HG03060 (cell line): ENCODE measurements around the gene AKAIN1.
A peak's percentile ranks its signal among the peaks of the same experiment; 100 is the strongest.

Source experiments
- ATAC-seq: cut with Tn5 transposase; IDR thresholded peaks from one replicate; pipeline ENCODE4 v1.9.1; 2021; ENCODE audit warnings: low read depth, moderate number of reproducible peaks; ENCODE audit not compliant: unreplicated experiment

AKAIN1 gene

DNA sequence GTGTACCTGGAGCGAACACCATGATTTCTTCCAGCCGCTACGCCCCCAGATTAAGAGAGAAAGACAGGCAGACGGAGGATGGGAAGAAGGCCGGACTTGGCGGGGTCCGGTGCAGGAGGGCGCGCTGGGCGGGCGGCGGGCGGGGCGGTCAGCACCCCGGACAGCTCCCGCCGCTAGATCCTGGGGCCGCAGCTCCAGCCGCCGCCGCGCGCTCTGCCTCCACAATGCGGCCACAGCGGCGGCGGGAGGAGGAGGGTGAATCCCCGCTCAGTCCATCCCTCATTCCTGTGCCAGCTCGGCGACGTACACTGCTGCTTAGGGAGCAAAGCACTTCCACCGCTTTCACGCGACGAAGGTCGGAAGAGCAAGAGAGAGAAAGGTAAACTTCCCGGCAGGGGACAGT lies at the start of gene AKAIN1:
Gene AKAIN1 (minus strand): TSS at position 226 of the 403 bp plus-strand sequence. CDS start 204 bp downstream, at position 22.
- ATAC-seq: no peak

- ATAC-seq: no peak
Observed at GRCh38 chr18:5244941-5245340, 47.9 kb upstream of the AKAIN1 start.

GRCh38 chr18:5239447-5239846 lies 42.4 kb upstream of the AKAIN1 start:
- ATAC-seq: no peak

- peak; percentile 12 for ATAC-seq
Observed at GRCh38 chr18:5238371-5238976, 41.4 kb upstream of the AKAIN1 start.

DNA sequence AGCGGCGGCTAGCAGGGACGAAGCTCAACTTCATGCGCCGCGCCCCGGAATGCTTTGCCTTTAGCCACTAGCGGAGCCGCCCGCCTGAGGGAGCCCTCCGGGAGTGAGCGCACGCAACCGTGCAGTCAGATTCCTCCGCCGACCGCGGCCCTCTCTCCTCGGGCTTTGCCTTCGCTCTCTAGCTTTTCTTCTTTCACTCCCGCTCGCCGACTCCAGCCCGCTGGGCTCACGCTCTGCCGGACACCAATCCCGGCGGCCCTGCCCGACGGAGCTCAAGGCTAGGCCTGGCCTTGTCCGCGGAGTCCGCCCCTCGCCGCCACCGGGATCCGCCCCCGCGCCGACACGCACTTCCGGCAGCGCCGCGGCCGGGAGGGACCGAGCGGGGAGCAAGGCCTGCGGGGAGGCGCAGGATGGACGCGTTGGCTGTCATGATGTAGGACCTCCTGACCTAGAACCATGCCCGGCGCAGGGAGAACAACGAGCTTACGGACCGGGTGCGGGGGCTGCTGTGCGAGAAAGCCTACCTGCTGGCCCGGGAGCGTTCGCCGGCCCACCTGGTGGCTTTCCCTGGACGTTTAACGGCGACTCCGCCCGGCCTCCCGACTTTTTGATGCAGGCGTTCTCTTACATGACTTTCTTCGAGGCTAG lies 40.8 kb upstream of the AKAIN1 start:
- ATAC-seq: peak; percentile 86

- peak; percentile 22 for ATAC-seq
Observed at GRCh38 chr18:5237083-5237722, 40.1 kb upstream of the AKAIN1 start.

- ATAC-seq: no peak
Observed at GRCh38 chr18:5214583-5215351, 17.7 kb upstream of the AKAIN1 start.

DNA sequence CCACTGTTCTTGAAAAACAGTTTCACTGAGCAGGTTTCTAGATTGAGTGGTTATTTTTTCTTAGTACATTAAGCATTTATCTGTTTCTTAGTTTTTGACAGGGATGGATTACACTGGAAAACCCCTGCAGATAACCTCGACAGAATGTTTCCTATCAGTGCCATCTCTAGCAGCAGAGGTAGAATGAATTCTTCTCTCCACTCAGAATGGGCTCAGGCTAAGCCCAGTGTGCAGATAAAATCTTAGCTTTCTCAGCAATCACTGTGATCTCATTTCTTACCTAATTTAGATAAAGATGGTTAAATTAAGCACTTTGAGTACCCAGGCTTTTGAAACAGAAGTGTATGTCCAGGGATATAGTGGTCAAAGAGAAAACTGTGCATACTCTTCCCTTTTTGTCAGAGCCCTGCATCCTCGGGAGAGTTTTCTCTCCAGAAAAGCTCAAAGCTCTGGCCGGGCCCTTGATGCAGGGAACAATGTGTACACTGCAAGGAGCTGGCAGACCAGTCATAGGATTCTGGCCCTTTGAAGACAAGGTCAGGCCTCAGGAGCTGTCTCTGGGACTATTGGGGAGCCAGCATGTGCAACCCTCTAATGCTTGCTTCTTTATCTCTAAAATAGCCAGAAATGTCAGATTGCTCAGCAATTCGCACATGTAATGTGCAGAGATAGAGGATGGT lies 10.6 kb upstream of the AKAIN1 start:
- ATAC-seq: no peak

DNA sequence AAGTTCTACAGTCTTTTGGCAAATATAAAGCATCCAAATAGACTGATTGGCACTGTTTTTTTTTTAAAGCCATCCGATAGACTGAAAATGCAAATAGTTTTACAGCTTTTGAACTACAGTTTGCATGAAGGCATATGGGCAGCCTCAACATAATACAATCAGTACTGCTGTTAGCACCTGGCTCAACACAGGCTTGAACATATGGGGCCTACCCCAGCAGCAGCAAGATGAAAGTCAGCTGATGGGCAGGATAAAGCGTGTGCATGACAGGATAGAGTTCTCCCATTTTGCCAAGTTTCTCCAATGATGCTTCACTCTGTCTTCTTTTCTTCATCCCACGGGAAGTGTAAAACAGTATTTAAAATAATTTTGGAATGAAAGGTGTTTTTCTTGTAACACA lies 1.3 kb upstream of the AKAIN1 start:
- ATAC-seq: no peak

- ATAC-seq: no peak
Observed at GRCh38 chr18:5197461-5197860, 404 bp upstream of the AKAIN1 start.

DNA sequence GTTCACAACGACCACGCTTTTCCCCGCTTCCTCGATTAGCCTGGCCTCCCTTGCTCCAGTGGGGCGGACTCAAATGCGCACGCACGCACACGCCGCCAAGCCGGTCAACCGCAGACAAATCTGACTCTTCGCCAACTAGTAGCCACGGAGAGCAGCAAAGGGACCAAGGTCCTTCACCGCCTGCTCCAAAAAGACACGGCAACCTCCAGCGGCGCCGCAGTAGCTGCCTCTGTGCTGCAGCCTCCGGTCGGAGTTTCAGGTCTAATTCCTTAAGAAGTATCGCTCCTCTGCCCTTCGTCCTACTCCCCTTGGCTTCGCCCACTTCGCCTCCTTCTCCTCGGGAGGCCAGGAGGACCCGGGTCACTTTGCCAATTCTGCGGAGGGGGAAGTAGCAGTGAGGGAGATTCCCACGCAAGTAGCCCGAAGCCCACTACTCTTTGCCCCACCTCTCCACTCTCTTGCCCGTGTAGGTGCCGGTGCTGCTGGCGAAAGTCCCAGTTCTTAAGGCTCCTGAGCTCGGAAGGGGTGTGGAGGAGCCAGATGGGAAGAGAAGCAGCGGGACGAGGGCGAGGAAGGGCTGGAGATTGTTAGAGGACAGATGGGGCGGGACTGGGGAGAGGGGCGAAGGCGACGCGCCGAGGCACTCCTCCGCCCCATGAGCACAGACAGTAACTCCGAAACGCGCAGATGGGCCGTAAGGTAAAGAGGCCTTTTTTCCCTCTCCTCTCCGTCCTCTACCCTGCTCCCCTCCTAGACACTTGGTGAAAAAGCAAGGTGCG lies 615 bp downstream of the AKAIN1 start:
- ATAC-seq: no peak

- no peak for ATAC-seq
Observed at GRCh38 chr18:5195656-5196055, 1.4 kb downstream of the AKAIN1 start.

DNA sequence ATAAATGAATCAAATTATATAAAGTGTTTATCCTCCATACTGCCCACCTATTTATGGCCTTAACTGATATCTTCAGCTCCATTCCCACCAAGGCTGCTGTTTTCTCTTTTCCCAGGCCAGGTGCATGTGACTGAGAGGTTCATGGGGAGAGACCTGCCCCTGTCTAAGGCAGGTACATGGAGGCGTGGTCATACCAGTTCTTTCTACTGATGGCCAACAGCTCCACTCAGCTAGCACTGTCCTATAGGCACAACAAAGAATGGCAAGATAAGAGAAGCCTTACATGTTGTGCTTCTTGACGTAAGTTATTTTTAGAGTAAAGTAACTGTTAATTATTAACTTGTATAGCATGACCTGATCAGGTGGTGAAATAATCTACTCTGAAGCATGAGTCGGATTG lies 16.8 kb downstream of the AKAIN1 start:
- no peak for ATAC-seq

- no peak for ATAC-seq
Observed at GRCh38 chr18:5178519-5178918, 18.5 kb downstream of the AKAIN1 start.

GRCh38 chr18:5175378-5175777 lies 21.7 kb downstream of the AKAIN1 start:
- peak; percentile 77 for ATAC-seq

DNA sequence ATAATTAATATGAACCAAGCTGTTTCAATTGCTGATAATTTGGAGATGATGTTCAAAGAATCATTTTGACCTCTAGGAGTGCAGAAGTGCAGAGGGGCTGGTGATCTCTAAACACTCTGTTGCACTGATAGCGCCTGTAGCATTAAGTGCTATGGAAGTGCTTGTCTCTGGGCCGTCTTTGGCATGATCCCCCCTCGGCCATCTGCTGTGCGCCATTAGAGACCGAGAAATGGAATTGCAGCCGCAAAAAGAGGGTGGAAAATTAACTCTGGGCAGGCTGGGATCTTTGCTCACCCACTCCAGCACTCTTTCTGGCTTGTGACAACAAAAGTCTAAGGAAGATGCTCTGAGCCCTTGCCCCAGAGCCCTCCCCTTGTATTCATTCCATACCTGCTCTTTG lies 23.4 kb downstream of the AKAIN1 start:
- ATAC-seq: no peak

GRCh38 chr18:5173236-5173635 lies 23.8 kb downstream of the AKAIN1 start:
- no peak for ATAC-seq

DNA sequence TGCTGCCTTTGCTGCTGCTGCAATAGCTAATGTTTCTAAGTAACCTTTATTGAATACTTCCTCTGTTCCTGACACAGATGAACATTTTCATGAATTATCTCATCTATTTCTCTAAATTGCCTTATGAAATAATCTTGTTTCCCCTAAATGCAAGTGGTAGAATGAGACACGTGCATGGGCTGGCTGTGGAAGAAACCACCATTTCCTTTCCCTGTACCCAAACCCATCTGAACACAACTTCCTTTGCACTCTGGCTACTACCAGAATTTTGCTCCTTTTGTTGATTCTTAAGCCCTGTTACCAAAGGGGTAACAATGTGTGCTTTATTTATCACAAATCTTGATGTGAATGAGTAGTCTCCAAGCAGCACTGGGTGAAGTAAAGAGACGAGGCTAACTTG lies 29.2 kb downstream of the AKAIN1 start:
- no peak for ATAC-seq

DNA sequence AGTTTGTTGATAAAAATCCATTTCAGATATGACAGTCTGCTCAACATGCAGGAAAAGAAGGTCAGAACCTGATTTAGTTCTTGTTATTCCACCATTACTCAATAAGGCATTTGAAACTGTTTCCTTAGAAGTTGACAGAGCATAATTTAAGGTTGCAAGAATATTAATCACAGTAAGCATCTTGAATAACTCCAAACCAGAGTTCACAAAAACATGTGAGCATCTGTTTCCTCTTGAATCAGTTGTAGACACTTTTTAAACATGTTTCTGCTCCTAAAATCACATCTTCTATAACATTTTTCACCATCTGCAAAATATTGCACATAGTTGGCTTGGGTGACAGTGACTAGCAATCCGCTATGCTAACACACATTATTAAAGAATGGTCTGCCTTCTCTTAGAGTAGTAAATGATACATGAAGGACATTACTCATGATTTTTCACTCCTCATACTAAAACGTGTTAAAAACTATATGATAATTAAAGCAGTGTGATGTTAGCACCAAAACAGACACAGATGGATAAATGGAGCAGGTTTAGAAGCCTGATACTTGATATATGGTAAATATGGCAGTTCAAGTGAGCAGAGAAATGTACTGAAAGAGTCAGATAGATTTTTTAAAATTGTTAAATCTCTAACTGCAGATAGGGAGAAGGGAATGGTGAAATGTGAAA lies 30.3 kb downstream of the AKAIN1 start:
- ATAC-seq: no peak
